ENCODE measurements around the gene NECAP2.

DNA sequence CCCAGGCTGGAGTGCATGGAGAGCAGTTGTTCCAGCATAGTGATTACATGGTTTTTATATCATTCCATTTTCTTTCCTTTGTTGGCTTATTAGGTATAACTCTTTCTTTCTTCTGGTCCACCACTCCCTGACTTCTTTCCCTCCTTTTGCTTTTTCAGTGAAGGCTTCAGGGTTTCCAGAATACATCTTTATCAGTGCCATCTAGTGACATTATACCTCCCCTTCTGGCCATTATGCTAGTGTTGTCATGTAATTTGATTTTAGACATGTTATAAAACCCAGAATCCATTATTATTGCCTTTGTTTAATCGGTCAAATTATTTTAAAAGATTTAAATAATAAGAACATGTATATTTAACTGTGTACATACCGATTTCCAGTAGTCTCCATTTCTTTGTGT is 63.0 kb downstream of the NECAP2 start:
- no peak for TF ChIP-seq POLR2A (IDR thresholded peaks at IDR 0.05)
- TF ChIP-seq, protein P1, sequence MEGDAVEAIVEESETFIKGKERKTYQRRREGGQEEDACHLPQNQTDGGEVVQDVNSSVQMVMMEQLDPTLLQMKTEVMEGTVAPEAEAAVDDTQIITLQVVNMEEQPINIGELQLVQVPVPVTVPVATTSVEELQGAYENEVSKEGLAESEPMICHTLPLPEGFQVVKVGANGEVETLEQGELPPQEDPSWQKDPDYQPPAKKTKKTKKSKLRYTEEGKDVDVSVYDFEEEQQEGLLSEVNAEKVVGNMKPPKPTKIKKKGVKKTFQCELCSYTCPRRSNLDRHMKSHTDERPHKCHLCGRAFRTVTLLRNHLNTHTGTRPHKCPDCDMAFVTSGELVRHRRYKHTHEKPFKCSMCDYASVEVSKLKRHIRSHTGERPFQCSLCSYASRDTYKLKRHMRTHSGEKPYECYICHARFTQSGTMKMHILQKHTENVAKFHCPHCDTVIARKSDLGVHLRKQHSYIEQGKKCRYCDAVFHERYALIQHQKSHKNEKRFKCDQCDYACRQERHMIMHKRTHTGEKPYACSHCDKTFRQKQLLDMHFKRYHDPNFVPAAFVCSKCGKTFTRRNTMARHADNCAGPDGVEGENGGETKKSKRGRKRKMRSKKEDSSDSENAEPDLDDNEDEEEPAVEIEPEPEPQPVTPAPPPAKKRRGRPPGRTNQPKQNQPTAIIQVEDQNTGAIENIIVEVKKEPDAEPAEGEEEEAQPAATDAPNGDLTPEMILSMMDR (IDR thresholded peaks at IDR 0.05): no peak

All from adrenal gland (tissue), 5 donors.